Glomerular visceral epithelial cell (primary cell): ENCODE results near the gene MPP7.

Source experiments
- DNase-seq: peaks from one replicate; pipeline ENCODE4 v3.0.0-alpha.2; 2016; ENCODE audit errors: extremely low spot score

Gene MPP7

GRCh38 chr10:28269842-28270456 is 32.9 kb downstream of the MPP7 start:
- DNase-seq: no peak

DNA sequence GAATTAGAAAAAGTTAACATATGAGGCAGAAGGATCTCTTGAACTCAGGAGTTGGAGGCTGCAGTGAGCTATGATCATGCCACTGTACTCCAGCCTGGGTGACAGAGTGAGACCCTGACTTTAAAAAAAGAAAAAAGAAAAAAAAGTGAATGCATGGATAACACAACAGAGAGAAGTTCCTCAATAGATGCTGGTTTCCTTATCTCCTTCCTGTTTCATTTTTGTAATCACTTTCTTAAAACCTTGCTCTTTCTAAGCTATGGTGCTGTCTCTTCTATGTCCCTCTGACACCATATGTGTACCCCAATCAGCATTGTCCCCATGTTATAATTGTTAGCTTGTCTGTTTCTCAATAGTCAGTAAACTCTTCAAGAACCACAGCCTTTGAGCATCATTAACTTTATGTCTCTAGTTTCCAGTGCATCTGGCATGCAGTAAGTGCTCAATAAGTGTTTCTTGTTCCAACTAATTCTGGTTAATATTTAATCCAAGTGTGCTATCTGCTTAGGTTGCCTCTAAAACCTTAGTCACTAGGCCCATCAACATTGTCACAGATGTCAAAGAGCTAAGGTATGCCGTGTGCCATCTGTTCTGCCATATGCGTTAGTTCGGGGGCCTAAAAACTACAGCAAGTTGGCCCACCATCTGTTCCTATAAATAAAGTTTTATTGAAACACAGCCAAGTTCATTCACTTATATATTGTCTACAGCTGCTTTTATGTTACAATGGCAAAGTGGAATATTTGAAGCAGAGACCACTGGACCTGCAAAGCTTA is 36.2 kb downstream of the MPP7 start:
- DNase-seq: no peak

GRCh38 chr10:28263136-28263857 is 39.6 kb downstream of the MPP7 start:
- peak; percentile 5 for DNase-seq

DNA sequence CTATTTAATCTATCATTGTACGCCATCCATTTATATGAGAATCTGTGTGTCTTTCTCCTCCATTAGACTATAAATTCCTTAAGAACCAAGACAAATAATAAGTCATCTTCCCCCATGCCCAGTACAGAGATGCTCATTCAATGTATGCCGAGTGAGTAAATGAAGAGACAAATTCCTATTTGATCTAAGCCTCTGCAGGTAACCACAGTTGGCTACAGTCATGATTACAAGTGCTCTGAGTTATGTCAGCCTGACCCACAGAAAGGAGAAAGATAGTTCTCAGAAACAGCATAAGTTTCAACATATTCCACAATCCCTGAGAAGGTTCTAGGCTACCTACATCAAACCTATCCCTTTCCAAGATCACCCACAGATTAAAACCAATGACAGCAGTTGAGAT is 46.1 kb downstream of the MPP7 start:
- peak; percentile 19 for DNase-seq

DNA sequence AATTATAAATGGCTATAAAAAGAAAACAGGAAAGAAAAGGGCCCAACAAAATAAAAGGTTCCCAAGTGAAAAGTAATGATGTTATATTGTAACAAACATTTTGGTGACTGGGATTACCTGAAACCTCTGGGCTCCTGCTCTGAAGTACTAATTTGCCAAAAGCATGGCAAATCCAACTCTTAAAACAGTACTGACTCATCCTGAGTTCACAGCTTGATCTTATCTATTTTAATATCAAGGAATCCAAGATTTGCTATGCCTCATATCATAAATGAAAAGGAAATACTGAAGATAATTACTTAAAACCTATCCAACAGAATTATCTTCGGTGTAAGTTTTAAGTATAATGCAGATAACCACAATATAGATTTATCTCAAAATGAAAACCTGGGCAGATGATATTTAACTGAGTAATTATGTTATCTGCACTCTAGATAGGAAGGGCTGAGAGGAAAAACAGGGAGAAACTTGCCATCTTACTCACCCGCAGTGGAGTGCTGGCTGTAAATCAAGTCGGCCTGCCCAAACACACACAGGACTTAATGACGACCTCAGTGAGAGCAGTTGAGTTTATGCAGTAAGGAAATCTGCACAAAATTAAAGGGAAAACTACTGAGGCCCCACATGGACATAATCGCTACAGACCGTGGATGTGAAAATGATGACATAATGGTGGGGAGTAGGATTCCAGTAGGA is 48.4 kb downstream of the MPP7 start:
- no peak for DNase-seq

GRCh38 chr10:28253169-28253785 is 49.6 kb downstream of the MPP7 start:
- no peak for DNase-seq
